HG03064 (cell line): ENCODE data around the gene TANGO2.

Experiments used
- ATAC-seq: cut with Tn5 transposase; IDR thresholded peaks from one replicate; pipeline ENCODE4 v1.9.1; 2021; ENCODE audit warnings: low read depth; ENCODE audit not compliant: unreplicated experiment

The TANGO2 gene, protein sequence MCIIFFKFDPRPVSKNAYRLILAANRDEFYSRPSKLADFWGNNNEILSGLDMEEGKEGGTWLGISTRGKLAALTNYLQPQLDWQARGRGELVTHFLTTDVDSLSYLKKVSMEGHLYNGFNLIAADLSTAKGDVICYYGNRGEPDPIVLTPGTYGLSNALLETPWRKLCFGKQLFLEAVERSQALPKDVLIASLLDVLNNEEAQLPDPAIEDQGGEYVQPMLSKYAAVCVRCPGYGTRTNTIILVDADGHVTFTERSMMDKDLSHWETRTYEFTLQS

DNA sequence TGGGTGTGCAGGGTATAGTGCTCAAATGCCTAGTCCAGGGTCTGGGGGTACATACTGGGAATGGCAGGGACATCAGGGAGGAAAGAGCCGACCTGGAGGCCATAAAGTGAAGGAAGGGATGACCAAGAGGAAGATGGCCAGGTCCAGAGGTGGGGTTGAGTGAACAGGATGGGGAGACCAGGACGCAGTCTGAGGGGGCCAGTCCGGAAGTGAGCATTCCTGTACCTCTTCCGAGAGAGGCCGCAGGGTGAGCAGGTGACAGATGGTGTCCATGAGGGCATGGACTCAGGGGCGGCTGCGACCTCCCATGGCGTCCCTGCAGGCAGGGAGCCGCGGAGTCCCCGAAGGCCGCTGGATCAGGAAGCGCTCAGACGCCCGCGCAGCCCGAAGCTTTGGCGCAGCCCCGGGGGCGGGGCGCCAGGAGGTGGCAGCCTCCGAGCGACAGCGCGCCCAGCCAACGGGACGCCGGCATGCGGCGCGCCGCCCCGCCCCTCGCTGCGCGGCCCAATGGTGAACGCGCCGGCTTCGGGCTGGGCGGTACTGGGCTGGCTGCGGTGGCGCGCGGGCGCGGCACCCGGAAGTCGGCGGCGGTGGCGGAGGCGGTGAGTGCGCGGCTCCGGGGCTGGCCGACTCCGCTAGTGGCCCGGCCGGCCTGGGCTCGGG is at the start of gene TANGO2:
Gene TANGO2, plus strand, starts transcription at position 578 of the 663 bp plus-strand sequence. CDS start 15,689 bp downstream, outside the sequence.
- ATAC-seq: peak; percentile 68

DNA sequence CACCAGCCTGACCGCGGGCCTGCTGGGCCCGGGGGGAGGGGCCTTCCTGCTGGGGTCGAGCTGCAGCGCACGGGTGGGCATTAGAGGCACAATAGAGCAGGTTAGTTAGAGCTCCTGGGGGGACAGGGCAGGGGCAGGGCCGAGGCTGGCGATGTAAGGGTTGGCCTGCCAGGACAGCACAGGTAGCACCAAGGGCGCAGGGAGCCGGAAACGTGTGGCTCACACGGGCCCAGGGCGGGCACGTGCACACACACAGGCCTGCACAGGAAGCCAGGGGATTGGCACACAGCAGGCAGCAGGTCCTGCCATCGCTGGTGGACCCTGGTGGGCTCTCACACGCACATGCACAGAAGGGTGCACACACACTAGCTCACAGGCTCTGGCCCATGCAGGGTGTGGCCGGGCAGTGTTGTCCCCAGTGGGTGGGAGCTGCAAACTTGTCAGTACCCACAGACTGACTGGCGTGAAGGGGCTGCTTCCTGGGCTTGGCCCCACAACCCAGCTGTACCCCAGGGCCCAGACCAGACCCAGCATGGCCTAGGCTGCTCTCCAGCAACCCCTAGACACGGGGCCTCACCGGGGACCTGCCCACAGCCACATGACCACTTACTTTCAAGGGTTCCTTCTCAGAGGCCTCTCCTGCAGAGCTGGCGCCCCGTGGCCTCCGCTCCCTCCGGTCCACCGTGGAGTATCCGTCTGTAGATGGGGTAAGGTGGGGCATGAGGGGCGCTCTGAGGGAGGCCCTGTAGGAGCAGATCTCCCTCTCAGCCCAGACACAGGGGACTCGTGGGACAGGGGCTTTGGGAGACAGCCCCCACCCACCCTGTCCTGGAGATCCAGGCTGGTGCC is 49.4 kb upstream of the TANGO2 start:
- ATAC-seq: no peak

DNA sequence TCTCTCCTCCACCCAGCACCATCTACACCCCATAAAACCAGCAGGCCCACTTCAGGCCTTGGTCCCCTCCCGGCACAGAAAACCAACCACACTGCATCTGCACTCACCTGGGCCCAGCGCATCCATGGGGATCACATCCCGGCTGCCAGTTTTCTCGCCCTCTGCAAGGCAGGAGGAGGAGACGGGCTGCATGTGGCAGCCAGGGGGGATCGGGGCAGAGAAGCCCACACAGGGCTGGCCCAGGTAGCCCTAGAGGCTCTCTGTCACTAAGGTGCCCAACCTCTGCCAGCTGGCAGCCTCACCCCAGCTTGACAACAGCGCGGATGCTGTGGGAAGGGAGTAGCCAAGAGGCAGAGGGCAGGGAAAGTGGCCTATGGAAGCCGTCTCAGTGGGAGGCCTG is 48.7 kb upstream of the TANGO2 start:
- ATAC-seq: no peak

DNA sequence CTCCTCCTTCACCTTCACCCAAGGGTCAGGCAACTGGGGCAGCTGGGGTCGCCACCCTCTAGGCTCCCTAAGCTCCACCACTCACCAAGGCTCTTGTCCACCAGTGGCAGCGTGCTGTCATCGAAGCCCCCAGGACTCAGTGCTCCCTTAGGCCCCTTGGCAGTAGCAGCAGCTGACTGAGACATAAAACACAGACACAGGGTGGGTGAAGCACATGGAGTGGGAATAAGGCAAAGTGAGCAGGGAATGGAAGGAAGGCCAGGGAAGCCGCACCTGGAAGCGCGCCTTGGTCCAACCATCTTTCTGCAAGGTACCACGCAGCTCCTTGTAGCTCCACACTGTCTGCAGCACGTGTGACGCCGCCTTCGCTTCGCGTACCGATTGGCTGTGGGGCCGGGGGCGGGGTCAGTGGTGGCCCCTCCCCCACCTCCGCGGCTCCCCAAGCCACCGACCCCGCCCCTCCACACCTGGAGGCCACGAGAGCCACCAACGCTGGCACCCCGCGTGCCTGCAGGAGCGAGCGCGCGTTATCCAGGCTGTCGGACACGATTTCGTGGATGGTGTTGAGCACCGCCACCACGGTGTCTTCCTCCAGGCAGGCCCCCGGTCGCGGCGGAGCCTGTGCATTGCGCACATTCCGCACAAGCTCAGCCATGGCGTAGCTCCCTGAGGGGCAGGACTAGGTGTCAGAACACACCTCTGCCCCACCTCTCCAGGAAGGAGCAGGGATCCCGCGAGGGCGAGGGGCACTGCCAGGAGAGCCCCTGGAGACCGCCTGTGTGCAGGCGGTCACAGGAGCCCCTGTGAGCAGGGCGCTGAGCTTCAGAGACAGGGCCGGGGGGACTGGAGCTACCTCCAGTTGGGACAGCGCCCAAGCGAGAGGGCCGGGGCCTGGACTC is 48.0 kb upstream of the TANGO2 start:
- no peak for ATAC-seq

DNA sequence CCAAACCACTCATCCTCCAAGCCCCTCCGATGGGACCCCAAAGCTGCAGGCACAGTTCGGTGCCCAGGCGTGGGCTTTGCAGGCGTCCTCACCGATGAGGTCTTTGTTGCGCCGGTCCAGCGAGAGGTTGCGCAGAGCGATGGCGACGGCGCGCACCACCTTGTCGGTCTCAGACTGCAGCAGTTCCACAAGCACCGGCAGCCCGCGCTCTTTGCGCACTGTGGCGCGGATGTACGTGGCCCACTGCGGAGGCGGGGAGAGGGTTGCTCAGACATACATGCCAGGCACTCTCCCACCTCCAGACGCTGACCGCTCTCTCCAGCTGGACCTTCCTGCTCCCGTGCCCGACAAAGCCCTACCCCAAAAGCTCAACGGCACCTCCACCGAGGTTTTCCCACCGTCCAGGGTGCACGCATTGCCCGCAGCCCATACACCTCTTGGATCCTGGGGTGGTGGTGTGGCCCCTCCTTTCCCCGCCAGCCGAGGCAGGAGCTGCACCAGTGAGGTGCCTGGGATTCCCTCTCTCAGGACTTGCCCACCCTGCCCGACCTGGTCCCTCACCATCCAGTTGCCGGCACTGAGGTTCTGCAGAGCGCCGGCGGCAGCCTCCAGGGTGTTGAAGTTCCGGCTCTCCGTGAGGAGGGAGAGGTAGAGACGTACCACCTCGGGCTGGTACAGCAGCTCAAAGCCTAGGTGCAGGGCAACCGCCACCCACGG is 47.2 kb upstream of the TANGO2 start:
- ATAC-seq: no peak

DNA sequence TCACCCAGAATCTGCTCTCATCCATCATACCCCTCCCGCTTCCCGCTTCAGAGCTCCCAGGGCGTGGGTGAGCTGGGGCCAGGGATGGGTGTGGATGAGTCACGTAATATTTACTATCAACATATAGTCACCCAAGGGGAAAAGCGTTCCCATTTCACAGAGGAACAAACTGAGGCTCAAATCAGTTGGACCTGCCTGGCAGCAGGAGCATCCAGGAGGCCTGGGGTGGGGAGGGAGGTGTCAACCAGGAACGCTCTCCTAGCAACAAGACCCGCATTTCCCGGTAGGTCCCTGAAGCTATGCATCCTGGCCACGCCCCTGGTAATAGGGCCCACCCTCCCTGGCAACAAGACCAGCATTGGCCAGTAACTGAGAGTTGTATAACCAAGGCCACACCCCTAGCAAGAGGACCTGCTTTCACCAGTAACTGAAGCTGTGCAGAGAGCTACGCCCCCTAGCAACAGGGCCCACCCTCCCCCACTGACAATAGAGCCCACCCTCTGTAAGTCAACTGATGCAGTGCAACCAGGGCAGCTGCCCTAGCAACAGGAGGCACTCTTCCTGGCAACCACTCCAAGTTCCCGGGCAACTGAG is 46.5 kb upstream of the TANGO2 start:
- no peak for ATAC-seq

DNA sequence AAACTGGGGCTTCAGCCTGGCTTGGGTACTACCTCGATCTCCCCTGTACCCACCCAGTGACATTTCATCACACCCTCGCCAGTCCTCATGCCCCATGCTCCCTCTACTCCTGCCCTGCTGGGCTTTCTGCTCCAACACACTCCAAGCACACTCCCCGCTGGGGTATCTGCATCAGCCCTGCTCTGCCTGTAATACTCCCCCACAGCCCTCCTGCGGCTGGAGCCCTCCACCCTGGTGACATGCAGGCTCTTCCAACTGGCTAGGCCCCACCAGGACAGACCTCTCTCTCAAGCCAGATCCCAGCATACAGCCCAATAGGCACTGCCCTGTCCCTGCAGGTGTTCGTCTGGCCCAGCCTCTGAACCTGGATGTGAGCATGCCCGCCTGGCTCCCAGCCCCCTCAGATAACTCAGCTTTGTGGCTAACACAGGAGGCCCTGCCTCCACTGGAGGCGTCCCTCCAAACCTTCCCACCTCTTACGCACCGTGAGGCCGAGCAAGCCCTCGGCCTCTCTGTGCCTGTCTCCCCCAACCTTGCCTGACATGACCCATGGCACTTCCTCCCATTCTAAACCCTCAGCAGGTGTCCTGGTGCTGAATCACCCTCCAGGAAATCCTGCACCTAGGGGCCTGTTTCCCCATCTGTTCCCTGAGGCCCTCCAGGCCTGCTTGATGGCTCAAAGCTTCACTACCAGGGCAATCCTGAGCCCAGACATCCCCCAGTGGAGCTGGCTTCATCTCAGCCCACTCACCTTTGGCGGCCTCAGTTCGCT is 45.8 kb upstream of the TANGO2 start:
- no peak for ATAC-seq

DNA sequence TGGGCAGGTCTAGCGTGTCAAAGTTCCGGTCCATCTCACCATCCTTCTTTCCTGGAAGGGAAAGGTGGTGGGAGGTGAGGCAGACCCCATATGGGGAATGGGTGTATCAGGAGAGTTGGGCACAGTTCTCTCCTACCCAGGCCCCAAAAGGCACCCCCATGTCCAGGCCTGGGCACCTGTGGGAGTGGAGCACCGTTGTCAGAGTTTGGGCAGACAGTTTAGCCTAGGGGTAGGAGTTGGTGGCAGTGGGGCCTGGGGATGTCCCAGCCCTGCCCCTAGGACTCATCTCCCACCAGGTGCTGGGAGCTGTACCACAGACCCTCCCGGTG is 45.2 kb upstream of the TANGO2 start:
- no peak for ATAC-seq

DNA sequence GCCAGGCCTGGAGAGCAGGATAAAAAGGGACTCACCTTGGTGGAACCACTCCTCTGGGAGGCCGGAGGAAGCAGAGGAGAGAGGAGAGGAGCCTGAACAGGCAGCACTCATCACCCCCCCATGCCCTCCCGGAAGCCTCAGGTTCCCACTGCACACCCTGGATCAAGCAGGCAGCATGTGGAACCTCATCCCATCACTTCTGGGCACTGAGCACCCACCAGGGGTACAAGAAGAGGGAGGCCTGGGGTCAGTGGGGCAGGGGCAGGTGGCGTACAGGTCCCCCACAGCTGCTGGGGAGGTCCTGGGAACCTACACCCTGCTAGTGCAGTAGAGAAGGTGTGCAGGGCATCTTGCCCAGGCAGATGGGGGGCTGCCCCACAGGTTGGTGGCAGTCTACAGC is 44.2 kb upstream of the TANGO2 start:
- ATAC-seq: no peak

DNA sequence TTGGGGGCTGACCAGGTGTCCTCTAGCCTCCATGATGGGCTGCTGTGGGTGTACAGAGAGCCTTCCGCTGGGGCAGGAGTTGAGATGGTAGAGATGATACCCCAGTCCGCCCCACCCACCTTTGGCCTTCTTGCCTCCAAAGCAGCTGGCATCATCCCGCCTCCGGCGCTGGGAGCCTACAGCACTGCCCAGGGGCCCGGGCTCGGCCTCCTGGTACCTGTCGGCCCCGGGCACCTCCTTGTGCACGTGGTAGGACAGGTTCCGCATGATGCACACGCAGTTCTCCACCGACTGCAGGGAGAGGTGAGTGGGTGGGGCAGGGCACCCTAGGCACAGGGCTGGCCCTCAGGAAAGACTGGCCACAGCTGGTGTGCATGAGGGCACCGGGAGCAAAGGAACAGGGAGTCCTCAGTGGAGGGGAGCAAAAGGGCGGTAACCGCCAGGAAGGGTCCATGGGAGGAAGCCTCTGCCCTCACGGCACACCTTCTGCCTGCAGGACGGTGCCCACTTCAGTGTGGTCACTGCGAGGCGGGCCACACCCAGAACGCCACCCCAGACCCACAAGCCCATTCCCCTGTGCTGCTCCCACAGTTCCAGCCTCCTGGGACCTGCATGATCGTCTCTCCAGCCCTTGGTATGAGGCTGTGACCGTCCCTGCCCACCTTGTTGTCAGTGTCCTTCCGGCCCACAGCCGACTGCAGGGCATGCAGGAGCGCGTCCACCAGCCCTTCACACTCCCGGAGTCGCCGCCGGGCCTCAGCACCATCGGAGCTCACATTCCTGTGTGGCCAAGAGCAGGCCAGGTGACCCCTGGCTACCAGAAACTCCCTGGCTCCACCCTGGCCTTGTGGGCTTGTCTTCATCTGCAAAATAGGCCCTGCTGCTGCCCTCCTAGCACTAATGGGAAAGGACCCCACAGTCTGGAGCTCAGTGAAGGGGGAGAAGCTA is 43.3 kb upstream of the TANGO2 start:
- no peak for ATAC-seq

DNA sequence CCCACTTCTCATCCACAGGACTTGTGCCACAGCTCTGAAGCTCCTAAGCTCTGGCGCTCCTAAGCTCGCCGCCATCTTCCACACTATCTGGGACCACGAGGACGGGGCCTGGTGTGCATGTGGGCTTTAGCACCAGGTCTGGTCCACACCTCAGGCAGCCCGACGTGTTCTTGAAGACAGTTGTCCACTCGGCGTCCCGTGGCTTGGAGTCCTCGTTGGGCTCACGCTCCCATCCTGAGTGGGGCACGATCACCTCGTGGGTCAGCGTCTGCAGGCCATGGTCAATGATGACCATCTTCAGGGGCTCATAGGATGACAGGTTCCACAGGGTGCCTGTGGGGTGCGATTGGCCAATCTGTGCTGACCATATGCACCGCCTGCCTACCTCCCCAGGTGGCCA is 42.2 kb upstream of the TANGO2 start:
- no peak for ATAC-seq

DNA sequence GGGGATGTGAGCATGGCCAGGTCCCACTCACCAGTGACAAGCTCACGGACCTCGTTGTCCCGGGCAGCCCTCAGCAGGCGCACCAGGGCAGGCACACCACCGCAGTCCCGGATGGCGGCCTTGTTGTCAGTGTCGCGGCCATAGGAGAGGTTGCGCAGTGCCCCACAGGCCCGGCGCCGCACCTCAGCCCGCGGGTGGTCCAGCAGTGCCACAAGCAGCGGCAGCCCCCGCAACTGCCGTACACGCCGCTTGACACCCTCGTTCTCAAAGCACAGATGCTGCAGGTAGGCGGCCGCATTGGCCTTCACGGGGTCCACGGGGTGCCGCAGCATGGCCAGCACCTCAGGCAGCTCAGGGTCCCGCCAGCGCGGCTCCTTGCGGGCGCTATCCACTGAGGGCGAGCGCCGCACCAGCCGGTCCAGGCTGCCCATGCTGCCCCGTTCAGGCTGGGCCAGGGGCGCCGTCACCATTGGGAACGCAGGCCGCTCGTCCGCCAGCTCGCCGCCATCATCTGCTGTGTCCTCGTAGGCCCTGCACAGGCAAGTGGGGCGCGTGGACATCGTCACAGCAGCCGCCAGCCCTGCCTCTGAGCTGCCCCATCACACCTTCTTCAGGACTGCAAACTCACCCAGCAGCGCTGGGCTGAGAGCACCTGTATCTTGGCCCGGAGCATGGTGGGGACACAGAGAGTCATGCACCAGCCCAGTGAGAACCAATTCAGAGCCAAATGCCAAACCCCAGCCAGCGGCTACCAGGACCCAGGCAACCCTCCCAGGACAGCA is 41.0 kb upstream of the TANGO2 start:
- ATAC-seq: no peak

DNA sequence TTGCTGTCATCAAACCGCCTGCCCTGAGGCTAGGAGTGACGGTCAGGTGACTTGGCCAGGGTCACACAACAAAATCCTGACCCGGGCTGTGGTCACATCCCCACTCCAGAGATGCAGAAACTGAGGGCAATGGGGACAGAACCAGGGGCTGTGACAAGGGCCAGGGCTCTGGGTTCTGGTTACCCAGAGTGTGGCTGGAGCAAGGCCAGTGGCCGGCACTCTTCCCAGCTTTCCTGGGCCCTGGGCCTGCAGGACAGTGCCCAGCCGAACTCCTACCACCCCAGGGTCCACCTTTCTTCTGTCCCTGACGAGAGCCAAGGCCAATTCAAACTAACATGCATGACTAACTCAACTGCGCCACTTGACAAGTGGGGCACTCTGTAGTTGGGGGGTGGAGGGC is 40.1 kb upstream of the TANGO2 start:
- no peak for ATAC-seq

DNA sequence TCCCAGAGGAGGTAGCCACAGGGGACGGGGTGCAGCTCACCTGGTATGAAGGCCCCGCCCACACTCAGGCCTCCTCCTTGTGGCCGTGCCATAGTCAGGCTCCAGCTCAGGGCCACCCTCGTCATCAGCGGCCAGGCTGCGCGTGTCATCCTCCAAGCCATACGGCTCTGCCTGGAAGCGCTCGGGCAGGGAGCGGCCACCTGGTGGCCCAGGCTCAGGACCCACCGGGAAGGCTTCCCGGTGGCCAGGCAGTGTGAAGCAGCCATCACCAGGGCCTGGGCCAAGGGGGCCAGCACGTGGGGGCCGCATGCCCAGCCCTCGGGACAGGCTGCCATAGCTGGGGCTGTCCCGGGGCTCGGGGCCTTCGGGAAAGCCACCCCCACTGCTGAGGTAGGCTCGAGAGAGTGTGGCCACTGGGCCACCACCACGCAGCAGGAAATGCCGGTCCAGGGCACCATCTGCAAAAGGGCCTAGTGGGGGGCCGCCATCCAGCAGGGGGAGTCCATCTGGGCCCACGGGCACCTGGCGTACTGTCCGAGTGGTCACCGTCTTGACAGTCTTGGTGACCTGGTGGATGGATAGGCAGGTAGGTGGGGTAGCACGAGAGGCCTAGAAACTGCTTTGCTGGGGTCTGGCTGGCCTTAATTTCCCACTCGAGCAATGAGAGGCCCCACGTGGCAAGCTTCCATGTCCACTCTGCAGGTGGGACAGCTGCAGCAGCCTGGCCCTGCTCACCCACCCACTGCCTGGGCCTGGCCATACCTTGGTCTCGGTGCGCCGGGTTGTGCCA is 39.5 kb upstream of the TANGO2 start:
- no peak for ATAC-seq

DNA sequence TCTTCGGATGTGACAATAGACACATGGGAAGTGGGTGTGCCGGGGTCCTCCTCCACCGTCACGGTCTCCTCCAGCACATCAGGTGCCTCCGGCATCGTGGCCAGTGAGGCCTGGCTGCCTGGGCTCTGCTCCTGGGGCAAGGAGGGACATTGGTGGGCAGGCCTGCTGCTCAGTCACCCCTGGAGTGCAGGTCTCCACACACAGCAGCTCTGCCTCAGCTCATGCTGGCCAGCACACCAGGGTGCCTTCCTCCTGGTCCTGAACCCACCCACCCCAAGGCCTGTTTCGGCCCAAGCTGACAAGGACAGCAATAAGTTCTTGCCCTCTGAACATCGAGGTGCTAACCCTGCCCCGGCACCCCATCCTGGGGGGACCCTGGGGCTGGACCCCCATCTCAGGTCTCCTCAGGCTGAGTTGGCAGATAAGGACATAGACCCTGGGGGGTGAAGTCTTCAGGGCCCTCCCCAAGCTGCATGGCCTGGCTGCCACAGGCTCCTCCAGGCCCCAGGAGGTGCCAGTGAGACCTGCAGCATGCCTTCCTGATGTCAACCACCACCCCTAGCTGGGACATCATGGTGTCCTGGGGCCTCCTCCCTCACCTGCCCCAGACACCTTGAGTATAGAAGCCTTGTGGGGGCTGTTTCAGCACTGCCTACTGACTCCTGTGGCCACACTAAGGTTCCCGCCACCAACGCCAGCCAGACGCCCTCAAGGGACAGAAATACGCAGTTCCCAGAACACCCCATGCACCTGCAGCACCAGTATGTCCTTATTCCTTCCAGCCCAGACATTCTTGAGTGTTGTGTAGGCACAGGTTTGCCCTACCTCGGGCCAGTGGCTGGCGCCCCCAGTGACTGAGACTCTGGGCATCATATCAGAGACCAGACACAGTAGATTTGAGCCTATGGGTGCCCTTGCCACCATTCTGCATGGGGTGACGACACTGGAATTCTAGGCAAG is 38.7 kb upstream of the TANGO2 start:
- ATAC-seq: no peak
